GM12874 (cell line): Measurements from ENCODE around the gene ENPP6.

Experiments
- TF ChIP-seq, protein P1 (sequence below): IDR thresholded peaks from 2 replicates; pipeline ENCODE4 v1.5.1; 2011; ENCODE audit warnings: low read depth, mild to moderate bottlenecking, control low read depth, low read length, moderate library complexity; ENCODE audit not compliant: insufficient read depth

ENPP6 gene

DNA sequence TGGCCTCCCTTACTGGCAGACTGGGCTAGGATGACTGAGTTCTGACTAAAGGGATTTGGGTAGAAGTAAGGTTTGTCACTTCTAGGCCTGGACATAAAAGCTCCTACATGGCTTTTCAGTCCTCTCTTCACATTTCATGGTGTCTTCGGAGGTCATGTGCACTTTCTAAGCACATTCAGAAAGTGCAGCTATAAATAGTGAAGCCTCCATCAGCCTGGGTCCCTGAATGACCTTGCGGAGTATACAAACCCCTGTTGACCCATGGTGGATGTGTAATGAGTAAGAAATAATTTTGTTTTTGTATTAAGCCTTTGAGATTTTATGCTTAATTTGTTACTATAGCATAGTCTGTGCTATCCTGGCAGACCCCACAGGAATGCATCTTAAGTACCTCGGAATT is 158.6 kb downstream of the ENPP6 start:
- TF ChIP-seq, protein P1, sequence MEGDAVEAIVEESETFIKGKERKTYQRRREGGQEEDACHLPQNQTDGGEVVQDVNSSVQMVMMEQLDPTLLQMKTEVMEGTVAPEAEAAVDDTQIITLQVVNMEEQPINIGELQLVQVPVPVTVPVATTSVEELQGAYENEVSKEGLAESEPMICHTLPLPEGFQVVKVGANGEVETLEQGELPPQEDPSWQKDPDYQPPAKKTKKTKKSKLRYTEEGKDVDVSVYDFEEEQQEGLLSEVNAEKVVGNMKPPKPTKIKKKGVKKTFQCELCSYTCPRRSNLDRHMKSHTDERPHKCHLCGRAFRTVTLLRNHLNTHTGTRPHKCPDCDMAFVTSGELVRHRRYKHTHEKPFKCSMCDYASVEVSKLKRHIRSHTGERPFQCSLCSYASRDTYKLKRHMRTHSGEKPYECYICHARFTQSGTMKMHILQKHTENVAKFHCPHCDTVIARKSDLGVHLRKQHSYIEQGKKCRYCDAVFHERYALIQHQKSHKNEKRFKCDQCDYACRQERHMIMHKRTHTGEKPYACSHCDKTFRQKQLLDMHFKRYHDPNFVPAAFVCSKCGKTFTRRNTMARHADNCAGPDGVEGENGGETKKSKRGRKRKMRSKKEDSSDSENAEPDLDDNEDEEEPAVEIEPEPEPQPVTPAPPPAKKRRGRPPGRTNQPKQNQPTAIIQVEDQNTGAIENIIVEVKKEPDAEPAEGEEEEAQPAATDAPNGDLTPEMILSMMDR: no peak

DNA sequence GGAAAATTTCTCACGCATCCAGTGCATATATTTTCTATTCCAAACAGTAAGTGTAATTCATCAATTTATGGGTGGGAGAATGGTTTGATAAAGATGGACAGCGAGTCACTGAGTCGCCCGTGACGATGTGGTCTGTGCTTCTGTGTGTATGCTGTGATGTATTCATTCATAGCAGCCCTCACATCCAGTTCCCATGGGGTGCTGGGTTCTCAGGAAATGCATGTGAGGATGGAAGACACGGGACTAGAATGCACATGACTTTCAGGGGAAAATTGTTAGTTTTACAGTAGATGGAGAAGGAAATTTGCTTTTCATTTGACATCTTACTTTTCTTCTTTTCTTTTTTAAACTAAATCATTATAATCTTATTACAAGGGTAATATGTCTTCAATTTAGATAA is 159.6 kb downstream of the ENPP6 start:
- TF ChIP-seq, protein P1: no peak

DNA sequence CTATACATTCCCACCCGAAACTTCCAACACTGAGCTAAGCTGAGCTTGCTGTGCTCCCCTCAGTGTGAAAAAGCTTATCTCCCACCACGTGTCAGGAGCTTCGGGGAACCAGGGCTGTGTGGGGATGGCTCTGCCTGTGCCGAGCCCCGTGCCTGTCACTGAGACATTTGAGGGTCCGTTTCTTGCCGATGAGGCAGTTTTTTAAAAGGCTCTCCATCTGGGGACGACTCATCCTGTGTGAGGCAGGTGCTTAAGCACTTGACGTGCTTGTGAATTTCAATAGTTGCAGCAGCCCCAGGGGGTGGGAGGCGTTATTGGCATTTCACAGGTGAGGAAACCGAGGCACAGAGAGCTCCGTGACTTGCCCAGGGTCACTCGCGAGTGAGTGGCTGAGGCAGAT is 160.8 kb downstream of the ENPP6 start:
- TF ChIP-seq, protein P1: no peak

DNA sequence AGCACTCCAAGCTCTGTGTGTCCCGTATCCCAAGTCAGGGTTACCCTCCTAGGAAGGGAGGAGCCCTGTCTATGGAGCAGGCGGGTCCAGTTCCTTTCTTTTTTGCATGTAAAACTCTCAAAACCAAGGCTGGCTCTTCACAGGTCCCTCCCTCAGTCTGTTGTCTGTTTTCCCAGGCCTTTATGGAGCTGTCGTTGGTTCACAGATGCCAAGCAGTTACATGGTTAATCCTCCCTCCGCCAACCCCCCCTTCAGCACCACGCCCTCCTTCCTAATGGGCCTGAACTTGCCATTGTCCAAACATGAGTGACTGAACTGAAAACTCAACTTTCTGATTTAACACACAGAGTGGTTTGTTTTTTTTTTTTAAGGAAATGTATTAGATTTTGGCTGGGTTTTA is 164.2 kb downstream of the ENPP6 start:
- TF ChIP-seq, protein P1: no peak

DNA sequence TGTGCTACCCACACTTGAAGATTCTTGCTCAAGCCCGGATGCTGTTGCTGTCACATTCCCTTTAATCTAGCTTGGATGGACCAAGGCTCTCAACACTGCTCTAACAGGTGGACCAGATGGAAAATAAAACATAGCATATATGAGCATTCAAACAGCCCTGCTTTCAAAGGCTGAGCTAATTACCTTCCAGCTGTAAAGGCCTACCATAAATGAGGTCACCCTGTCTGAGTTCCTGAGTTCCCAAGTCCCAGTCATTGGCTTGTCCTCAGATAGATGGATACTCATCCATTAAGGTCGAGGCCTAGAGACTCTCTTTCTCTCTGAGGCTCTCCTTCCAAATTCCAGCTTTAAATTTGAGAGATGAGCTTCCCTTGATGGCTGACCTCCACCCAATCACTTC is 165.1 kb downstream of the ENPP6 start:
- TF ChIP-seq, protein P1: no peak

DNA sequence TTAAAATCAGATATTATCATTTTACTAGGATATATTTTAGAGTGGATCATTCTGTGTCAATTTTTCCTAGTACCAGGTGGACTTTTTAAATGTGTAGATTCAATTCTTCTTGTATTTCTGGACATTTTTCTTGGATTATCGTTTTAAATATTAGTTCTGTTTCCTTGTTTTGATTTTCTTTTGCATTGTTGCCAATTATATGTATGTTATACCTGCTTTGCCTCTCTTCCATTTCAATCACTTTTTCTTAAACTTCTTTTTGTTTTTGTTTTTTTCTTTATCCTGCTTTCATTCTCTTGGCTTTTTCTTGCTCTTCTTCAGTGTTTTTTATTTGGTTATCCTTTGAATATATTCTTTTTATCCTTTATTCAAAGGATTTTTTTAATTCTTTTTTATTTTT is 171.5 kb downstream of the ENPP6 start:
- TF ChIP-seq, protein P1: no peak

DNA sequence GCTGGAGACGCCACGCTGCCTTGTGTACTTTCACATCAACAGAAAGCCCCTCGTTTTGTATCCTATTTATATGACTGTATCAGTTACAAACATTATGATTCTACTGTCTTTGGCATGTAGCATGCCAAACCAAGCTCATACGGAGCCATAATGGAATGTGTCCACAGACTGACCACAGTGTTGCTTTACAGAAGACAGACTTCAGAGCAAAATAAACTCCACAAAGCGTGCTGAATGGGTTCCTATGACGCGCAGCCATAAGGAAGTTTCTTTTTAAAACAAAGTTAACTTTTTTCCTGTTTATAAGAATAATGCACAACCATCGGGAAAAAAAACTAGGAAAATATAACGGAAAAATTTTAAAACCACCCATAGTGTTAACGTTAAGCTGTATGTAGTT is 176.5 kb downstream of the ENPP6 start:
- TF ChIP-seq, protein P1: no peak

DNA sequence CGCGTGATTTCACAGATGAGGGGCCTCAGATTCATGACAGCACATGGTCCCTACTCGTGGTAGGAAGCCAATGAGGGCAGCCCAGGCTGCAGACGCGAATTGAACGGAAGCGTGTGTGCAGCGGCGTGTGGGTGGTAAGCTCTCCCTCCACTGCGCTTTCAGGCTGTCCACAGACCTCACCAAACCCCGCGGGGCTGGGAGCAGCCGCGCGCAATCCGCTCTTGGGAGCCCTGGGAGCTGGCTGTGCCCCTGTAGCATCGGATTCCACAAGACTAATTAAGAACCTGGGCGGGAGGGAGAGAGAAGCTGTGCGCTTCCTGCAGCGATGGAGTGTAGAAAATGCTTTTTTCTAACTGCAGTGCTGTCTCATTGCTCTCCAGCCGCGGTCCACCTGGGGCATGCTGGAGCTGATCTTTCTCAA is 177.7 kb downstream of the ENPP6 start:
- TF ChIP-seq, protein P1: no peak
